Measurements from ENCODE around the gene PCNX3.
"Not testable (repeated sequence)": the region's sequence is repeated elsewhere in the genome, so short reads cannot be mapped to it uniquely, and the experiment has no call there.

The PCNX3 gene

DNA sequence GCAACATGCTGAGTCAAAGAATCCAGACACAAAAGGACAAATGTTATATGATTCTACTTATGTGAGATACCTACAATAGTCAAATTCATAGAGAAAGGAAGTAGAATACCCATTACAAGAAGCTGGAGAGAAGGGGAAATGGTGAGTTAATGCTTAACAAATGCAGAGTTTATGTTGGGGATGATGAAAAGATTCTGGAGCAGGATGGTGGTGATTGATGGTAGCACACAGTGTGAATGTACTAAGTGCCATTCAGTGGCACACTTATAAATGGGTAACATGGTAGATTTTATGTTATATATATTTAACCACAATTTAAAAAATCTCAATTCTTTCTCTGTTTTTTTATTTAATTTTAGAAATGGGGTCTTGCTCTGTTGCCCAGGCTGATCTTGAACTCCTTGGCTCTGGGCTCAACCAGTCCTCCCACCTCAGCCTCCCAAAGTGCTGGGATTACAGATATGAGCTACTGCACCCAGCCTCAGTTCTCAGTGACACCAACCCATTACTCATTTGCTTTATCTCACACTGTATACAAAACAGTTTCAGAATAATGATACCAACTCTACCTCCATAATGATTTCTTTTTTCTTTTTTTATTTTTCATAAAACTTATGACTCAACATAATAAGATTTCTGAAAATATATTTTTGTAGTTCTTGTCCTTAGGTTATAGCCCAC is 56.7 kb downstream of the PCNX3 start:
- Histone ChIP-seq H3K4me3 (ENCODE audit: low read length) (no peak overlapping the region), H3K27ac (ENCODE audit: low read length) (no peak overlapping the region), H3K9me3 (ENCODE audit: control insufficient read depth, insufficient read depth, low read length) (no peaks in the 10 kb centered on the region), H3K36me3 (ENCODE audit: control insufficient read depth, insufficient read depth, low read length) (no peaks in the 10 kb centered on the region), H3K27me3 (ENCODE audit: control insufficient read depth, insufficient read depth, low read length) (no peaks in the 10 kb centered on the region), H3K4me1 (ENCODE audit: control insufficient read depth, insufficient read depth, low read length) (no peaks in the 10 kb centered on the region)
- no peak for DNase-seq (ENCODE audit: low read depth, low spot score)

DNA sequence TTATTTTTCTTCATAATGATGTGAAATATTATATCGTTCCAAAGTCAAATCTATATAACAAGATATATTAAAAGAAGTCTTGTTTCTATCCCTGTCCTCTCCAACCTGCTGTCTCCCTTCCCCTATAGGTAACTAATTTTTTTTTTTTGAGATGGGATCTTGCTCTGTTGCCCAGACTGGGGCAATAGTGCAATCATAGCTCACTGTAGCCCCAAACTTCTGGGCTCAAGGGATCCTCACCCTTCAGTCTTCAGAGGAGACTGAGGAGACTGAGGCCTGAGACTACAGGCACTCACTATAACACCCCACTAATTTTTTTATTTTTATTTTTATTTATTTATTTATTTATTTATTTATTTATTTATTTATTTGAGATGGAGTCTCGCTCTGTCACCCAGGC is 57.4 kb downstream of the PCNX3 start:
- no peaks in the 10 kb centered on the region for H3K4me1 ChIP-seq (ENCODE audit: control insufficient read depth, insufficient read depth, low read length)
- H3K36me3 ChIP-seq (ENCODE audit: control insufficient read depth, insufficient read depth, low read length) = no peaks in the 10 kb centered on the region
- no peaks in the 10 kb centered on the region for H3K9me3 ChIP-seq (ENCODE audit: control insufficient read depth, insufficient read depth, low read length)
- H3K27ac ChIP-seq (ENCODE audit: low read length) = no peak overlapping the region
- no CpG with 5 or more reads among the region's 2 CpGs for WGBS (ENCODE audit: insufficient coverage, insufficient read length)
- H3K4me3 ChIP-seq (ENCODE audit: low read length) = no peak overlapping the region
- no peaks in the 10 kb centered on the region for H3K27me3 ChIP-seq (ENCODE audit: control insufficient read depth, insufficient read depth, low read length)
- no peak for DNase-seq (ENCODE audit: low read depth, low spot score)

DNA sequence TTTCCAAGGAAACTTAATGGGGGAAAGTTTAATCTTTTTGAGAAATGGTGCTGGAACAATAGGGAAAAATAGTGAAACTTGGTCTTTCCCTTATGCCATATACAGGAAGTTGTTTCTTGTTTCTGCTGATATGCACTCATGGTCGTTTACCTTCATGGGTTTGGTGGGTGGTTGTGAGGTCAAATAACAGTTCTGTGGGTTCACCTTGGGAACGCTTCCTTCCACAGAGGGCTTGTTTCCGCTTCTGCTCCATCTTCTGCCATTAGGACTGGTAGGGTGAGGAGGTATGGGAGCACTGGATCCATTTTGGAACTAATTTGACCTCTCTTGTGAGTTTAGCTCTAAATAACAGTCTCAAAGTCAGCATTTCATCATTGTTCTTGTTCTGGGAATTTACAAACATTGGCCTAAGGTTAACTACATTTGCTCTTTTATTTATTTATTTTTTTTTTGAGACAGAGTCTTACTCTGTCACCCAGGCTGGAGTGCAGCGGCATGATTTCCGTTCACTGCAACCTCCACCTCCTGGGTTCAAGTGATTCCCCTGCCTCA is 64.7 kb downstream of the PCNX3 start:
- whole genome bisulfite sequencing (ENCODE audit: insufficient coverage, insufficient read length) = no CpG with 5 or more reads among the region's 5 CpGs
- Histone ChIP-seq H3K27me3 (ENCODE audit: control insufficient read depth, insufficient read depth, low read length) (no peaks in the 10 kb centered on the region), H3K4me1 (ENCODE audit: control insufficient read depth, insufficient read depth, low read length) (no peaks in the 10 kb centered on the region), H3K4me3 (ENCODE audit: low read length) (no peak overlapping the region), H3K36me3 (ENCODE audit: control insufficient read depth, insufficient read depth, low read length) (no peaks in the 10 kb centered on the region), H3K27ac (ENCODE audit: low read length) (no peak overlapping the region), H3K9me3 (ENCODE audit: control insufficient read depth, insufficient read depth, low read length) (no peaks in the 10 kb centered on the region)
- no peak for DNase-seq (ENCODE audit: low read depth, low spot score)

DNA sequence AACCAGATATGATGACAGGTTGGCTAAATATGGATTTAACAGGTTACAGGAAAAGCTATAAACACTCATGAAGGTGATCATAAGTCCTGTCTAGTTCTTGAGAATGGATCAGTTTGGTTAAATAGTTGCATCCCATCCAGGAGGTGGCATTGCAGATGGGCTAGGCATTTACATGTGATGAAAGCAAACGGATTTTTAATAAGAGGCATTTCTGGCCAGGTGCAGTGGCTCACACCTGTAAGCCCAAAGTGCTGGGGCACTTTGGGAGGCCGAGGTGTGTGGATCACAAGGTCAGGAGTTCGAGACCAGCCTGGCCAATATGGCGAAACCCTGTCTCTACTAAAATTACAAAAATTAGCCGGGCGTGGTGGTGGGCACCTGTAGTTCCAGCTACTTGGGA is 67.9 kb downstream of the PCNX3 start:
- not testable (repeated sequence) for DNase-seq (ENCODE audit: low read depth, low spot score); H3K4me3 ChIP-seq (ENCODE audit: low read length)

DNA sequence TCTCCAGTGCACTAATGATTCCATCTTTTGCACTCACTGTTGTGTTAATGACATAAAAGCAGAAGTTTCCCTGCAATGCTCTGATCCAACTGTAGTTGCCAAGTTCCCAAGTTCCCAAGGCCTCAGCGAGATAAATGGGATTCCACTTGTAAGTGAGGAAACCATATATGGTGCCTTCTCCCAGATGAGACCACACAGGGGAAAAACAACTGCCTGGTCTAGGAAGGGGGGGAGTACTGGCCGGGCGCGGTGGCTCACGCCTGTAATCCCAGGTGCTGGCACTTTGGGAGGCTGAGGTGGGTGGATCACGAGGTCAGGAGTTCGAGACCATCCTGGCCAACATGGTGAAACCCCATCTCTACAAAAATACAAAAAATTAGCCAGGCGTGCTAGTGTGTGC is 70.4 kb downstream of the PCNX3 start:
- peaks cover 2% of the 10 kb centered on the region; the same call in 1 of the 2 replicates for H3K4me1 ChIP-seq (ENCODE audit: control insufficient read depth, insufficient read depth, low read length)
- no peaks in the 10 kb centered on the region for H3K27me3 ChIP-seq (ENCODE audit: control insufficient read depth, insufficient read depth, low read length)
- no peak overlapping the region for H3K27ac ChIP-seq (ENCODE audit: low read length)
- H3K9me3 ChIP-seq (ENCODE audit: control insufficient read depth, insufficient read depth, low read length) = no peaks in the 10 kb centered on the region
- H3K36me3 ChIP-seq (ENCODE audit: control insufficient read depth, insufficient read depth, low read length) = no peaks in the 10 kb centered on the region
- no CpG with 5 or more reads among the region's 8 CpGs for WGBS (ENCODE audit: insufficient coverage, insufficient read length)
- no peak overlapping the region for H3K4me3 ChIP-seq (ENCODE audit: low read length)
- DNase-seq (ENCODE audit: low read depth, low spot score) = no peak

More for the DNA sequence above, 67.9 kb downstream of the PCNX3 start:
- WGBS (ENCODE audit: insufficient coverage, insufficient read length) = no CpG with 5 or more reads among the region's 6 CpGs
- not testable (repeated sequence) for H3K27me3 ChIP-seq (ENCODE audit: control insufficient read depth, insufficient read depth, low read length); H3K4me1 ChIP-seq (ENCODE audit: control insufficient read depth, insufficient read depth, low read length); H3K9me3 ChIP-seq (ENCODE audit: control insufficient read depth, insufficient read depth, low read length); H3K36me3 ChIP-seq (ENCODE audit: control insufficient read depth, insufficient read depth, low read length); H3K27ac ChIP-seq (ENCODE audit: low read length)
